Left renal pelvis (tissue), 4 donors: ENCODE results near the gene CCDC150. TPM values are rescaled to one million over a fixed set of nuclear protein-coding genes. Genes with fewer than 3 reads are reported as not detected.
"Not testable (repeated sequence)": the region's sequence is repeated elsewhere in the genome, so short reads cannot be mapped to it uniquely, and the experiment has no call there.

Experiments used
- DNase-seq, 4 donors: peaks; one replicate each; pipeline ENCODE4 v3.0.0-alpha.2; 2013; ENCODE audit warnings: low read depth in 4 of 4, low spot score in 3 of 4
- polyA plus RNA-seq, 4 donors: library from polyadenylated mRNA; unstranded; fragments of 120-200 nt; gene quantifications; one replicate each; pipeline ENCODE4 v1.2.1, GENCODE V29; 2013; ENCODE audit not compliant: insufficient read length in 4 of 4

CCDC150 gene
- polyA plus RNA-seq: 10 to 100 TPM in 3 of 4 donors, 1 to 10 TPM in 1; 6.6 to 23.6 (median 22.5) TPM

GRCh38 chr2:196639180-196640030 lies at the start of gene CCDC150:
Gene CCDC150 (plus strand): TSS chr2:196639715. CDS start chr2:196639767, 52 bp downstream.
- peak; percentile 82 to 92 (median 88) for DNase-seq

GRCh38 chr2:196590286-196590685 lies 49.2 kb upstream of the CCDC150 start:
- DNase-seq: no peak

- no peak for DNase-seq
Observed at GRCh38 chr2:196591004-196591403, 48.5 kb upstream of the CCDC150 start.

GRCh38 chr2:196591621-196592022 lies 47.9 kb upstream of the CCDC150 start:
- DNase-seq: no peak

DNA sequence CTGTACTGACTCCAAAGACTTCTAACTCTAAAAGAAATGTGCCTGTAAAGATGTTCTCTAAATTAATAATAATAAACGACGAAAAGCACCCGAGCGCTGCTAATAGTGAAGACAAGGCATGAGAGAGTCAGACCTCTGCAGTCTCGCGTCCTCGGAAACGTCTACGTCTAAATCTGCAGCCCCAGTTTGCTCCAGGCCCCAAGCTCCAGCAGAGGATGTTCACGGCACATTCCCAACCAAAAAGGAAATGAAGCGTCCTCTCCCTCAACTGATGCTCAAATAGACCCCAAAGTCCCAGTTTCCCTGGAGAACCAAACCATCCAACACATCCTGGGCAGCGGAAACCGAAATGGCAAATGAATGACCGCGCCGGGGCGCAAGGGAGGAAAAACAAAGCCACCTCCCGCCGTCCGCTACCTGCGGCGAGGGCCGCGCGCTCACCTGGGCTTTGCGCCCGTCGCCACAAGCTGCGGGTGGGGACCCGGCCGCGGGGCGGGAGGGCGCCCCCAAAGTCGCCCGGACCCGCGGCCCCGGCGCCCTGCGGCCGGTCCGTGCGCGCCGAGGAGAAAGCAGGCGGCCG lies 47.1 kb upstream of the CCDC150 start:
- DNase-seq: peak in 3 of 4 donors; percentile 27 to 44 (median 42)

DNA sequence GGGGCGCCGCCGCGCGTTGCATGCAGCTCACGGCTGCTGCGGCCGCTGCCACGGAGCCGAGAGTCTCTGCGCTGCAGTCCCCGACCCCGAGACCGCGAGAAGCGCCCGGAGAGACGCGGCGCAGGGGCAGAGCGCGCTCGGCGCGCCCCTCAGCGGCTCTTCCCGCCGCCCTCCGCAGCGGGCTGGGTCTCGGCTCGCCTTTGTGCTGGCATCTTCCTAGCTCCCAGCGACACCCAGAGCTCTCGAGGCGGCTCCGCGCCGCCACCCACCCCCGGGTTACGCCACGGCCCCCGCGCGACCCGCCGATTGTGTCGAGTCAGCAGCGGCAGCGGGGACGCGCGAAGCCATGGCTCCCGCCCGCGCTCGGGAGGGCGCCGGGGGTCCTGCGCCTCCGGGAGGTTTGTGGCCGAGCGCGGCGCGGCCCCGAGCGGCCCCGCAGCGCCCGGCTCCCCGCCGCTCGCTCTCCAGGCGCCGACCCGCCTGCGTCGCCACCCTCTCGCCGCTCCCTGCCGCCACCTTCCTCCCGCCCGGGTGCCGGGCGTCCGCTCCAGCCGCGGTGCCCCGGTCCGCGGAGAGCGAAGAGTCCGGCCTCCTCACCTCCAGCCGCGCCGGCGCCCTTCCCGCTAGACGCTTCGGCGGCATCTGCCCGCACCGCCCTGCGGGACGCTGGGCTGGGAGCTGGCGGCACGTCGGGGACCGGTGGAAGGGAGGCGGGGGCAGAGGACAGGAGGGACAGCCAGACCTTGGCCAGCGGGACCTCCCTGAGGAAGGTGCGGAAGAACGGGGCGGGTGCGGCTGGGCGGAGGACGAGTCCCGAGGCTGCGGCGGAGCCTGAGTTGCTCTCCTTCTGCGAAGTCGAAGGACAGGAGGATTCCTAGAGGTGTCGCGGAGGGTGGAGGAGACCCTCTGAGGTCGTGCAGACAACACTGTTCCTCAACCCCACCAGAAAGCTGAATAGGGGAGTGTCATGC lies 46.3 kb upstream of the CCDC150 start, which contains the start of gene HECW2:
HECW2 (minus strand) TSS at position 644 of the 971 bp plus-strand sequence.
- DNase-seq: peak in 3 of 4 donors; percentile 36 to 46 (median 42)

DNA sequence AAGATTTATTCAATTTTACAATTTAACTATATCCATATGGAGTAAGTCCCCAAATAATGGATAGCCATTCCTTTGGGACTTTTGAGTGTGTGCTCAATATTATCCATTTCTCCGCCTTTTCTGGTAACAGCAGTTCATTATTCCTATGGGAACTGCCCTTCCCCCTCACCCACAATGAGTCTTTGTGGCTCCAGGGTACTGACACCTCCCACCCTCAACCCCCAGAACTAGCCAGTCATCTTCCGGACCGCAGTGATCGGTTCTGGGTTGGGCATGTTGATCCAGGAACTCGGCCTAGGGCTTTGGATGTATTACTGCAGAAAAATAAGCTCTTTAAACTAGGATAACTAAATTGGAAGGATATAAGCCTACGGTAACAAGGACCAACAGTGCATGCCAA lies 45.4 kb upstream of the CCDC150 start:
- no peak for DNase-seq

DNA sequence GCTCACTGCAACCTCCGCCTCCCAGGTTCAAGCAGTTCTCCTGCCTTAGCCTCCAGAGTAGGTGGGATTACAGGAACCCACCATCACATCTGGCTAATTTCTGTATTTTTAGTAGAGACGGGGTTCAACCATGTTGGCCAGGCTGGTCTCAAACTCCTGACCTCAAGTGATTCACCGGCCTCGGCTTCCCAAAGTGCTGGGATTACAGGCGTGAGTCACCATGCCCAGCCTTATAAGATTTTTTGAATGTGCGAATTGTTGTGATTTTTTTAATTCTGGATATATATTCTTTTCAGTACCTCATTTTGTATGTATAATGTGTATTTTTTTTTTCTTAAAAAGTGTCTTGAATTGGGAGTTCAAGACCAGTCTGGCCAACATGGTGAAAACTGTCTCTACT lies 42.0 kb upstream of the CCDC150 start:
- DNase-seq: no peak

GRCh38 chr2:196598412-196598811 lies 41.1 kb upstream of the CCDC150 start:
- no peak for DNase-seq

GRCh38 chr2:196598846-196599245 lies 40.7 kb upstream of the CCDC150 start:
- DNase-seq: no peak

DNA sequence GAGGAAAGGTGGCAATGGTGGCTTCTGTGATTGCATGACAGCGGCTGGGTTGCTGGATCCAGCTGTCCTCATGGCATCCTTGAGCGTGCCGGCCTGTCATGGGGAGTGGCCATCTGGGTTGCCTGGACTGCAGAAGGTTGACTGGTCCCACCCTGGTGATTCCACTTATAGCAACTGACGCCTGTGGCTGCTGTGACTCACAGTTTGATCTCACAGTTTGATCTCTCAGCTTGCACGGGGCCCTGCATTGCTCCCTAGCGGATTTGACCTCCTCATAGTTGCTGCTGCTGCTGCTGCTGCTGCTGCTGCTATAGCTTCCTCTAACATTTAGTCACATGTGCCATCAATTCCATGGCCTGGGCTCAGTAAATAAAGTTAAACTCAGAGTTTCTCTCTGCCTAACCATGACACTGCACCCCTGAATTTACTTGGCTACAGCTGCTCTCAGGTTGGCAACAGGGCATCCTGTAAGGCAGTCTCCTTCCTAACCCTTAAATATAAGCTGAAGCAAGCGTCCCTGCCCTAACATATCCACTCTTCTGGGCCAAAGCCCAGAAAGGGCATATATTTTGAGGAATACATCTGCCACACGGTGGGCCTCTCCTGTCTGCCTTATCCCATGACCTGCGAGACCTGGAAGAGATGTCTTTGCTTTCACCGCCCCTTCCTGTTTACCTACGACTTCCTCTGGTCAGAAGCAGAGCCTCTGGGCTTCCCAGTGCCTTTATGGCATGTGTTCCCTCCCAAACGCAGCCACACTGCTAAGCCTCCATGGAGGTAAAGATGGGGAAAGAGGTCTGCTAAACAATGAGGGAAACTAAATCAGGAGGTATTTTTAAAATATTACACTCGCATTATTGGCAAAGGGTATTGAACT lies 37.8 kb upstream of the CCDC150 start:
- no peak for DNase-seq

DNA sequence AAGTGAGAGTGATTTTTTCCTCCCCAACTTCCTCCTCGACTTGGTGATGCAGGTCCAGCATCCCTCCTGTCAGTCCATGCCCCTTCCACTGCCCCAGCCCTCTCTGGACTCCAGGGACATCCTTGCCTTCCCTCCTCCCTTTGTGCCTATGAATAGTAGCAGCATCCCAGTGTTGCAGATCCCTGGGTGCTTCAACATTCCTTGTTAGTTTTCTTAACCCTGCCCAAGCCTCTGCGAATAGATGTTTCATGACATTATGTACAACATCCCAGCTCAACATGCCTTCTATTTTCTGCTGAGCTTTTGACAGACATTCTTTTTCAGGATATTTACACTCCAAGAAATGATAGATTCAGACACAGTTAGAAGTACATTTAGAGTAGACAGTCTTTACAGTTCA lies 35.3 kb upstream of the CCDC150 start:
- no peak for DNase-seq

- no peak for DNase-seq
Observed at GRCh38 chr2:196606516-196606915, 33.0 kb upstream of the CCDC150 start.

- DNase-seq: no peak
Observed at GRCh38 chr2:196607073-196607472, 32.4 kb upstream of the CCDC150 start.

DNA sequence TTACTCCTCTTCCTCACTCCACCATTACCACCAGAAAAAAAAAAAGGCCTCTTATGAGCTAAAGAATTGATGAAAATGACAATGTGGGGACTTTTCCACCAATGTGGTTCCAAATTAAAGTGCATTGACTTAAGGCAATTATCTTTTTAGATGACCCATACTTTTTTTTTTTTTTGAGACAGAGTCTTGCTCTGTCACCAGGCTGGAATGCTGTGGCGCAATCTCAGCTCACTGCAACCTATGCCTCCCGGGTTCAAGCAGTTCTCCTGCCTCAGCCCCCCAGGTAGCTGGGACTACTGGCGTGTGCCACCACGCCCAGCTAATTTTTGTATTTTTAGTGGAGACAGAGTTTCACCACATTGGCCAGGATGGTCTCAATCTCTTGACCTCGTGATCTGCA lies 31.6 kb upstream of the CCDC150 start:
- DNase-seq: not testable (repeated sequence)

DNA sequence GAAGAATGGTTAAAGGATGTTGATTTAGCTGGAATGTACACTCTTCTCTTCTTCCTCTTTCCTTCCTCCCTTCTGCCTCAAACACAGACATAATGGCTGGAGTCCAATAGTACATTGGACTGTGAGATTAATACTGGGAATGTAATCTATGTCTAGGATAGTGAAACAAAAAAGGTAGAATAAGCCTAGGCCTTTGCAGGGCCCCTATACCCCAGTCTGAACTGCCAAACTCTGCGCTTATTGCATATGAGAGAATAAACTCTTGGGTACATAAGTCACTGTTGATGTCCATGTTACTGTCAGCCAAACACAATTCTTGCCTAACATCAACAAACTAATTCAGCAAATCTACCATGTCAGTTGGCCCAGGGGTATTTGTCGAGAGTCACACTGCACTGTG lies 29.7 kb upstream of the CCDC150 start:
- DNase-seq: no peak

DNA sequence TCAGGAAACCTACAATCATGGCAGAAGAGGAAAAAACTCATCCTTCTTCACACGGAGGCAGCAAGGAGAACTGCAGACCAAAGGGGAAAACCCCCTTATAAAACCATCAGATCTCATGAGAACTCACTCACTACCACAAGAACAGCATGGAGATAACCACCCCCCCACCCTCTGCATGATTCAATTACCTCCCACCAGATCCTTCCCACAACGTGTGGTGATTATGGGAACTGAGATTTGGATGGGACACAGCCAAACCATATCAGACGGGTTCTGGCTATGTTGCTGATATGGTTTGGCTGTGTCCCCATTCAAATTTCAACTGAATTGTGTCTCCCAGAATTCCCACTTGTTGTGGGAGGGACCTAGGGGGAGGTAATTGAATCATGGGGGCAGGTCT lies 28.7 kb upstream of the CCDC150 start:
- DNase-seq: no peak

- DNase-seq: no peak
Observed at GRCh38 chr2:196613302-196613701, 26.2 kb upstream of the CCDC150 start.

- DNase-seq: no peak
Observed at GRCh38 chr2:196617430-196617829, 22.1 kb upstream of the CCDC150 start.

DNA sequence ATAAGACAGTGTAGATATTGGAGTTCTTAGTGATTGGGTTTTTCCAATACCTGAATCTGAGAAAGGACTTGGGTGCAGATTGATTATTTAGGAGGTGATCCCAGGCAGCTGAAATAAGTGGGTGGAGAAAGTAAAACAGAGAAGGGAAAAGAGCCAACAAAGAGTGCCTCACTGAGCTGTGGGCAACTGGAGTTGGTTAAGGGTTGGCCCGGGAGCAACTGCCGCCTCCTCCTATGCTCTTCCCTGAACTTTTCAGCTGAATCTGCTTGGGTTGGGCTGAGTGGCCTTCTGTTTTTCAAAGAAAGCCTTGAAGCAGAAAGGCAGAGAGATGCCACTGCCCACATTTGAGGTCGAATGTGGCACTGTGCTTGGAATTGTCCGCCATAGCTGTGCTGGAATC lies 20.9 kb upstream of the CCDC150 start:
- DNase-seq: no peak
